GM21737 (cell line): Measurements from ENCODE around the gene CTNNA3.

ENCODE experiments used
- ATAC-seq: cut with Tn5 transposase; IDR thresholded peaks from one replicate; pipeline ENCODE4 v1.9.1; 2021; ENCODE audit warnings: mild to moderate bottlenecking, moderate library complexity; ENCODE audit not compliant: unreplicated experiment

The CTNNA3 gene

DNA sequence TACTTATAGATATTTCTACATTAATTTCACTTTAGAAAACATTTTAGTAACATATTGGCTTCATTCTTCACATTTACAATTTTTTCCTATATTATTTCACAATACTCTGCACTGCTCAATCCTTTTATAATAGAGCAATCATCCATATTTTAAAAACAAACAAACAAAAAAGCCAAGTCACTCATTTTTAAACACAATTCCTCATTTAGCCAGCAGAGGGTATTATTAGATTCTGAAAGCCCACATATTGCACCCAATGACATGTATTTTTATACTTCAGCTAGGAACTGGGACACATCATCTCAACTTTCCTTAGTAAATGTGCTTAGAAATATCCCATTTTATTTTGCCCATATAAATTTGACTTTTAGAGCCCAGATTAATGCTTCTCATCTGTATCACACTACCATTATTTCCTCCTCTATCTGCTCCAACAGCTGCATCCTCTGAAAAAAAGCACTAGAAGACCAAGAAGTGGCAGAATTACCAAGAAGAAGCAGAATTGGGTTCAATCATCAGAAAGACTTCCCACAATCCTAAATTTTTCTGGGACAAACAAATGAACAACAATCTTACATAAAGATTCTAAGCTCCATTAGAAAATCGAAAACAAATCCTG, 29.5 kb downstream of the CTNNA3 start:
- ATAC-seq: no peak

DNA sequence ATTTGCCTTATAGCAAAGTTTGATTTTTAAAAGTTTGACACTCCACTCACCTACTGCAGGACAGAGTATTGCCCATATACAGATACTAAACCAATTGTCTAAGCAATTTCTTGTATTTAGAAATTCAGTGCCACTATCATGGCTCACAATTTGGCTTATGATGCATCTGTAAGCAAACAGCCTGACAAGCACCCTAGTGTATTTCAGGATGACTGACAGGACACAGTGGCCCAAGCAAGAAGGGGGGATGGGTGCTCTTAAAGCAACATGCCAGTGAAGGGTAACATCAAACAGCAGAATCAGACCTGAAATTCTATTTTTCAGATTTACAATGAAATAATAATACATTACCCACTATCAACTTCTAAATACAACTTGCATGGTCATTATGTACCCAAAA, 30.5 kb downstream of the CTNNA3 start:
- no peak for ATAC-seq

DNA sequence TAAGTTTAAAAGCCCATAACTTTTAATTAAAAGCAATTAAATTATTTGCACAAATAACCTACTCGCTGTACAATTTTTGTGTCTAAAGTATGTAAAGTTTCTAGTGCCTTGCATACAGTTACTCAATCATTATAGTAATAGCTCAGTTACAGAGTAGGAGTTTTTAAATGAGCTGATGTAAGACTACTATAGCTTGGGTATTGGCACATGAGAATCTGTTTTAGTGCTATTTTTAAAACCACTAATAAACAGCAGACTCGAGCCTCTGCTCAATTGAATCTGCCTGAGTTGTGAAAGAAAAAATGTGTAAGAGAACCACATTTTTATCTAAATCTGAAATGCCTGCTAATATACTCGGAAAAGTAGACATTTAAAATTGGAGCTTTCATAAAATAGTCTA, 31.1 kb downstream of the CTNNA3 start:
- no peak for ATAC-seq

DNA sequence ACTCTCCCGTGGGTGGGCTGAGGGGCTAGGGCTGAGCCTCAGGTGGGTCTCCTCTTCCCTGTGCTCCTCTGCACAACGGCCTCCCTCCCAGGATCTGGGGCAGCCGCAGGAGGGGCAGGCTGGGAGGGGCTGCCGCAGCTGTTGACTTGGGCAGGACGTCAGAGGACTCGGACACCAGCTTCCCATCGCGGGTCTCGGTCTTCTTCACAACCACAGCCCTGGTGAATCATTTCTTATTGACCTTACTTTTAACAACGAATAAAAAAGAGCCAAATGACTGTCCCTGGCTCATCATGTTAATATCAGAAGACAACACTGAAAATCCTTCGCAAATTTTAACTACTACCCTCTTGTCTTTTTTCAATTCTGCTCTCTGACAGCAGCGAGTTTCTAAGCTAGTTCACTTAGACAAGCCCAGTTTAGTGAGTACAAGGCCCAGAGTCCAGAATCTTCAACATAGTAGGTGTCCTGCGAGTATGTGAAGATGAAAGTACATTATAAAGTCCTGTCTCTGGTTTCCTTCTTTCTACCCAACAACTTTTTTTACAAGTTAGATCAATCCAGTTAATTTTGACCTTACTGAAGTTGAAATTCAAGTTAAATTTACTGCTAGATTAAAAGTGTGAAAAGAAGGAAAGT, 32.4 kb downstream of the CTNNA3 start:
- no peak for ATAC-seq

DNA sequence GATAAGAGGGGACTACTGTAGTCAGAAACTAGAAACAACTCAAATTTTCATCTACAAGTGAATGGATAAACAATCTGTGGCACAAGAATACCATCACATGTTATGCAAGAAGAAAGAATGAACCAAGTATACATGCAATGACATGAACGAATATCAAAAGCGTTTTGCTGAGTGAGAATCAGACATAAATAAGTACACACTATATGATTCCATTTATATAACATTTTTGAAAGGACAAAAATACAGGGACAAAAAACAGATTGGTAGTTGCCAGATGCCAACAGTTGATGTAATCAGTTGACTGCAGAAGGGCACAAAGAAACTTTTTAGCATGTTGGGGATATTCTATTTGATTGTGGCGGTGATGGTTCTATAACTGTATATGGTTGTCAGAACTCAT, 33.6 kb downstream of the CTNNA3 start:
- ATAC-seq: no peak

DNA sequence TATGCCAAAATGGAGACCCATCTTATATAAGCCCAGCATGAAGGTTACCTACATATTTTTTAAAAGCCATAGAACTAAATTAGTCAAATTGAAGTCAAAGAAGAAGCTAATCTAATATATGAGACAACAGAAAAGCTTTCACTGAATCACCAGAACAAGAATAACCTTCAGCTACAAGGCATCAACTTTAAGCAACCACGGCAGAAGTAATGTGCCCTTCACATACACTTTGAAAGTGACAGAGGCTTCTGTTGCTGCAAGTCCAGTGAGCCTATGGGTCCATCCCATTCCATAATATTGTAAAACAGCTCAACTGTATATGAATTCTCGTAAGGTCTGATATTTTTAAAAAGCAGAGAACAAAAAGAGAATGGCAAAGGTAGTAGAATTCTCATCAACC, 36.5 kb downstream of the CTNNA3 start:
- no peak for ATAC-seq

DNA sequence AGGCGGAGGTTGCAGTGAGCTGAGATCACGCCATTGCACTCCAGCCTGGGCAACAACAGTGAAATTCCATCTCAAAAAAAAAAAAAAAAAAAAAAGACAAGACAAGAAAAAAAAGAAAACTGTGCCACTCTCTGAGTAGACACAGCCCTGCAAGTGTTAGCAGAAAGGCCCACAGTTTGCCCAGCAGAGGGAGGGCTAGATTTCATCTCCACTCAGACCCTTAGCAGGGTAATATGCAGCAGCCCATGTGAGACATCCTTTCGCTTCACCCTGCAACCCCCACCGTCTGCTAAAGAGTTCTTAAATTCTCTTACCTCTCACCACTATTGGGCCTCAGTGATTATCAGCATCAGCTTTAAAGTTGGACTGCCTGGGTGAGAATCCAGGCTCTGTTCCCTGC, 38.2 kb downstream of the CTNNA3 start:
- no peak for ATAC-seq

DNA sequence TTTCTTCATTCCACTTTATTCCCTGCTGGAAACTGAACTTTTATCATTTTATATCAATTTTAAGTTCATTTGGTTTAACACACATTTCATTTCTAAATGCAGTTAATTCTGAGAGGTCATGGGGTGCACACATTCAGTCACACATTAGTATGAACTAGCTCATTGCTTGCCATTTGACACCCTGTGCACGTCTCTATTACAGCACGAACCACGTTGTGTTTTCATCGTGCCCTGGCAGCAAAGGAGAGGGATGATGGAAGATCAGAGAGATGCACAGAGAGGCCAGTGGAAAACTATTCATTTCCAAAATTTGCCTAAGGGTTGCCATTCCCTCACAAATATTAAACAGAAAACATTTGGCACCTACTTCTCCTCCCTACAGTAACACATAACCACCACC, 45.4 kb downstream of the CTNNA3 start:
- no peak for ATAC-seq

DNA sequence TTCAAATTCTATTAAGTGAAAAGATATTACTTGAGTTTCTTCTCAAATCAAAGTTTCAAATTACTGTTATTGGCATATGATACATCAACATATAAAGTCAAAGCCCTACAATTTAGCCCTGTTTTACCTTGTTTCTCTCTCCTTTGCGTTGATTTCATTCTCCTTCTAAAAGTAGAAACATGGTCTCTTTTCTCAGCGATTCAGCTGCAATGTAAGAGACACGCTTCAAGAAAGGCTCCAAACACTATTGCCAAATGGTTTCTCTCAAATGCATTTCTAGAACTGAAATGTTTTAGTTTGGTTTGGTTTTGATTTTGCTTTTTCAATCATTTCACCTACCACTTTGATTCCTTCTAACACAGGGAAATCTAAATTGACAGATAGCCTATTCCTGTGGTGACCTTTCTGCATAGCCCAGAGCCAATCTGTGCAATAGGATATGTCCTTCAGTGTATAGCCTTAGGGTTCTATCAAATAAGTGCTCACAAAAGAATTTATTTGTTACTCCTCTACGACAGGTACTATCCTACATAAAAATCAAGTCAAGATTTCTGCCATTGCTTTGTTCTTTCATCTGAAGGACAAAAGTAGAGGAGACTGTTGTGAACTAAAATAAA, 47.3 kb downstream of the CTNNA3 start:
- no peak for ATAC-seq

DNA sequence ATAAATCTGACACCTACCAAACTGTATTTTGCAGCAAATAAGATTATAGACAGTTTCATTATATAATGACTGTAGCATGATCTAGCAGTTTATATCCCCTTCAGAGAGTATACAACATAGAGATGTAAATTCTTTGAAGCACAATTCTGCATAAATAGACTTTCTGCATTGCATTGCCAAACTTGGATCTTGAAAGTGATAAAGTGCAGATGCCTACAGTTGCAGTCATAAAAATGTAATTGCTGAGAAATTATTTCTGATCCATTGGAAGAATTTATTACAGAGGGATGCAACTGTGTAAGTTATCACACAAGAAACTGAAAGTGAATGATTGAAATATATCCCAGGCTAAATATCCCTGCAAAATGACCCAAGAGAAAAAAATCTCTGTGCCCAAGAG, 65.1 kb downstream of the CTNNA3 start:
- ATAC-seq: no peak

DNA sequence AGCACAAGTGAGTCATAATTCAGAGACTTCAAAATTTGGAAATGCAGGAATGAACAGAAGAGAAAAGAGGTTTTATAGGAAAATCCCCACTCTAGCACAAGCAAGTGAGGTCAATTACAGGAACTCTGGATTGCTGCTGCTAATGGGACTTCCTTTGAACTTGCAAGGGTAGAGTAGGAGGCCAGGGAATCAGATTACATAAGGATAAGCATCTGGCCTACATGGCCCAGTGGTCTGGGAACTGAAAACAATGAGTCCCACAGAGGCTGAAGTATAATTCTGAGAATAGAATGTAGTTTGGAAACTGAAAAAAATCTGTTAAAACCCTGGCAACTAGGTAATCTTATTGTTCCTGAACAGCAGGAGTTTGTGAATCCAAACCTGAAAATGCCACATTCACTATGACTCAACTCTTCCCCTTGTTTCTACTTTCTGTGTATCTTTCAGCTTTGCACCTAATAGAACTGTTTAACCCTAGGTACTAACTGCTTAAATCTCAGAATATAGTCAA, 66.5 kb downstream of the CTNNA3 start:
- ATAC-seq: no peak

DNA sequence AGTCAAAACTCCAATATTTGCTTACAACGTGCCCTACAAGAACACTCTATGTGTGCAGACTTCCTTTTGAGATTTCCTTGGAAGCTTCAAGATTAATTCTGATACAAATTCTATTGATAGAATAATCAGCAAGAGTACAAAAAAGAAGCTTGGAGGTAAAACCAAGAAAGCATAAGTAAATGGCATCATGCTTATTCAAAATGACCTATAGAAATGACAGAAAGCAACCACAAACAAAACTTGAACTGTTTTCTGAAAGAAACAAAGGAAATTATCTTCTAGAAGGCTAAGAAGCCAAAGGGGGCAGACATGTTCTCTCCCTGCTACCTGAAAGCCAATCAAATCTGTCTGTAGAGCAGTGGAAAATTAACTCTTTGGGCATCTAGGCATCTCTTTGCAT, 73.0 kb downstream of the CTNNA3 start:
- ATAC-seq: no peak

DNA sequence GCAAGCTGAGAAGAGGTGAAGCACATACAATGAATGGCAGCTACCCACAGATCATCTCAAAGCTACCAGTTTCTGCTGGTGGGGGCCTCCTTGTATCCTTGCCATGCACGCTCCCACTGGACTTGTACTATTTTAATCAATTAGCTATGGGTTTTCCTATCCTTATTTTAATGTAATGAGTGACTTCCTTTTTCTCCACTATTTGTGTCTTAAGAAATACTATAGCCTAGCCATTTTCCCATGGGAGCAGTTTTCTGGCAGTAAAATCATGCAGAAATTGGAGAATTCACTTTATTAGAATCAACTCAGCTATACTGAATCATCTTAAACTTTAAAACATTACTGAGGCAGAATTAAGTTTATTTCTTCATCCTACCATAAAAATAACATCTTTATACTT, 73.5 kb downstream of the CTNNA3 start:
- ATAC-seq: no peak

DNA sequence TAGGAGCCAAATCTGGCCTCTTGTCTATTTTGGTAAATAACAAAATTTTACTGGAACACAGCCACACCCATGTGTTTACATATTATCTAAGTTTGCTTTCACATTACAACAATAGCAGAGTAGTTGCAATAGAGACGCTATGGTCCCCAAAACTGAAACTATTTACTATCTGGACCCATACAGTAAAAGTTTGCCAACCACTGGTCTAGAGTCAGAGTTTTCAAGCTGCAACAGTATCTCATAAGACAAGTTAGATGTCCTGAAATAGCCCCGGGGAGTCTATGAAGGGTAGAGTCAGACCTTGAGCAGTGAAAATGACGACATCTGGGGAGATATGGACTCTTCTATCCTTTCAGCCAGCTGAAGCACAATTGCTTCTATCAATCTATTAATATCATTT, 74.2 kb downstream of the CTNNA3 start:
- no peak for ATAC-seq

DNA sequence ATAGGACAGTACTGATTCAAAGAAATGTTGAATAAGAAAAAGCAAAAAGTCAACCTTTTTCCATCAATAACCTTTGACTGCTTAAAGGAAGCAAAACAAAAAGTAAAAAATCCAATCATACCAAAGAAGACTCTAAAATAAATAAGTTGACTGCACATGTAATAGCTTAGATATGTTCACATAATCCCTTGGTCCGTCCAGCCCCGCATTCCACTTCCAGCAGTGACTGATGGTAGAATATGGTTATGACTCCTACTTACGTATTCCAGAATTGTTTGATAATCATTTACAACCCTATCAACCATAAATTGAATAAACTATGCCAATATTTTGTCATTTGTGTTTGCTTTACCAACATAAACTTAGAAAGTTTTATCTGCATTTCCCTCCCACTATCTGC, 77.9 kb downstream of the CTNNA3 start:
- ATAC-seq: no peak

DNA sequence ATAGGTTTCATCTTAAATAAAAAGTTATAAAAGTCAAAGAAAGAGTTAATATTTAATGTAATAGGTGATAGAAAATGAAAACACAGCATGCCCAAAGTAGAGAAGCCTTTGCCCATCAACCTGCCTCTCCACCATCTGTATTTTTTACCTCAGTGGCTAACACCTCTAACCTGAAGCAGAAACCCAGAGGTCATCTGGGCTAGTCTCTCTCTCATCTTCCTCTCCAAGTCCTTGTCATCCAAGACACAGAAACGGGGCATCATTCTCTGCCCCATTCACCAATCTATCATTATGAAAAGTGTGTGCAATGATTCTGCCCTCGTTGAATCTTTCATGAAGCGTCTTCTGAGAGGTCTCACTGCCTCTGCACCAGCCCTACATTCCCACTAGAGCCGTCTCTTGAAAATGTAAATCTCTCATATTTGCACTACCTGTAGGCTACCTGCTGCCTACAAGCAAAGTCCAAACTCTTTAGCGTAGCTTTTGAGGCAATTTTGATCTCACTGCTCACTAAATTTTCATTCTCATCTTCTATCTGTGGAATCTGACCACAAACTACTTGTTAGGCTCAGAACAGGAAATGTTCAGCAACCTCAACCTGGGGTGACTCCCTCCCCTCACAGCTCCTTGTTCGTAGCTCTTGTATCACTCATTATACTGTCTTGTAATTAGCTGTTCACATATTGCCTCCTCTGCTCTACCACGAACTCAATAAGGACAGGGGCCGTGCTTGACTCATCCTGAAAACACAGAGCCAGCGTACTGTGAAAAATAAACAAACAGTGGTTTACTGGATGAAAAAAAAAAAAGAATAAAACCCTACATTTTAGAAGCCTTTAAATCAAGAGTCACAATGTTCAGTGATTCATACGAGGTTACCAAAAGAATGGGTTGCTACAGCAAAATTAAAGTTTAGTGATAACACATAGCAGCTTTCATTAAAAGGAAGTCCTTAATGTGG, 83.1 kb downstream of the CTNNA3 start:
- ATAC-seq: peak; percentile 69

DNA sequence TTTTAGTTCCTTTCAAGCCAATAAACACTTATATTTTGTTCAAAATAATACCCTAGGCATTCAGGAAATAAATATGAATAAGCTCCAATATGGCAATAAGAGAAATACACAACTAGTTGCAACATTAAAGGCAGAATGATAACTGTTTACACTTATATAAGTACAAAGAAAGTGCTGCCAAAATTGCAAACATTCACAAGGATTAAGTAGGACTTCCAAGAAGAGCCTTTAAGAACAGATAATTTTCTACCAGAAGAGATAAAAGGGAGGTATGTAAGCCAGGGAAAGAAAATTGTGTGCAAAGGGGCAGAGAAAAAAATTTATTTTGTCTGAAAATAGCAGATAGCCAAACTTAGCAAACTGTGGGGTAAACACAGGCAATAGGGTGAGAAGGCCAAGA, 83.8 kb downstream of the CTNNA3 start:
- ATAC-seq: no peak

DNA sequence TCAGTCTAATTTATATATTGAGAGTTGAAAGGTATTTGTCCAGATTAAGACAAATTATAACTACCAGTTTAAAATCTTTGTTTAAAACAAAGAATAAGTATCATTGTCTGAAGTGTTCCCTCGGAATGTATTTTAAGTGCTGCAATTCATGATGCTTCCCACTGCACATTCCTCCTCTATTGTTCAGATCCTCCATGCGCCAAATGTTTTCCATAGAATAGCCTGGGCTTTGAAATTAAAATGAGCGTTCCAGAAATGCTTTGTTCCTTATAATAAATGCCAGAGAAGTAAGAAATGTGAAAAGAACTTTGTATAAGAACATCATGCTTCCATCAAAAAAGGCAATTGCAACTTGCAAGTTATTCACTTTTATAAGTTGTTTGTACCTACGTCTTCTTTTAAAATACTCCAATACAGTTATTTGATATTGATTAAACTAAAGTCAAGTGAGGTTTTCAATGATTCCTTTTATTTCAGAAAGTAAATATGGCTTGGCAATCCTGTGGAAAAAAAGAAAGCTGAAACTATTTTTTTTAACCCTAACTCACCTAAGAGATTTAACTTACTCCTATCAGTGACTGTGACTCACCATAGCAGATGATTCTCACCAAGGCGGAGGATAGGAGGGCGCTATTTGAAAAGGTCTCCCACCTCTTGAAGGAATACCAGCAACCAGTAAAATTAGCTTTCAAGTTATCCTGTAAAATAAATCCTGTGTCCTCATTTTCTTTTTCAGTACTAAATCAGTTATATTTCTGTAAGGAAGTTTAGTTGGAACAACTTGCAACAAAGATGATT, 85.8 kb downstream of the CTNNA3 start:
- no peak for ATAC-seq

DNA sequence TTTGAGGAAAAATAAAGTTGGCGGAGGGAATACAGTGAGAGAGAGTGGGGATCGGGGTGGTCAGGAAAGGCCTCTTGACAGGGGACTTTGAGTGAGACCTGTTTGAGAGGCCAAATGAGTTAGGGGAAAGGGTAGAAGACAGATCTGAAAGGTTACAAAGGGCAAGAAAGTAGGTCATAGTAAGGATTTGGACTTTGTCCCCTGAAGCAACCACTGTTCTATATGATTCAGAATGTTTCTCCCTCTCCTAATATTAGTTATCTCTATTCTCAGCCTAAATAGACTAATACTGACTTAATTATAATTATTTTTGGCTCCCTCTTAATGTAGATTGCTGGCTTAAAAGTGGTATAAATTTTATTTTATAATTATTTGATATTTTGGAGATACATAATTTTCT, 88.0 kb downstream of the CTNNA3 start:
- no peak for ATAC-seq

DNA sequence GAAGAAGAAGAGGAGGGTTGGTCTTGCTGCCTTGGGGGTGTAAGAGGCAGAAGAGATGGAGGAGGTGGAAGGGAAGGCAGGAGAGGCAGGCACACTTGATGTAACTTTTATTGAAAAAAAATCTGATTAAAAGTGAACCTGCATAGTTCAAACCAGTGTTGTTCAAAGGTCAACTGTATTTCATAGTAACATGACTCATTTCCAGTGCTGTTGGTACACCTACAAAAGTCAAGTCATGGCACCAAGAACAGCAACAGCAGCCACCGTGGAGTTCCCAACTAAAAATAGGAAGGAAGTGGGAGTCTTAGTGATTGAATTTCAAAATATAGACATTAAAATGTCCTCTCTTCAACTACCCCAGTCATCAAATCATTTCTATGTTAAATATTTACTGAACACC, 88.5 kb downstream of the CTNNA3 start:
- no peak for ATAC-seq

DNA sequence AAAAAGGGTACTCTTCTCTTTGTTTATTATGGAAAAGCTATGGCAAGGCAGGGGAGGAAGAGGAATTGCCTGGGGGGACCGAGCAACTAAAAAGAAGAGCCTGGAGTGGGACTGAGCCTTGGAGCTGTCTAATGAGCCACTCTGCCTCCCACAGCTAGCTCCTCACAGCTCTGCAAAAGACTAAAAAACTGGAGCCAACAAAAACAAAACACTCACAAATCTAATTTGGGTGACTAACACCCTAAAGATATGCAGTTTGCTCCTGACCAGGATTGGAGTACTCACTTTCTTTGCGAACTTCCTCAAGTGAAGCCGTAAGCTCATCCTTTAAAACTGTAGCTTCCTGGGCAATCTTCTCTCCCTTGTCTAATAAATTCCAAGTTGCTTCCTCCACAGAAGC, 89.4 kb downstream of the CTNNA3 start:
- no peak for ATAC-seq
